ENCODE measurements around the gene CDC42BPB.

Gene CDC42BPB

DNA sequence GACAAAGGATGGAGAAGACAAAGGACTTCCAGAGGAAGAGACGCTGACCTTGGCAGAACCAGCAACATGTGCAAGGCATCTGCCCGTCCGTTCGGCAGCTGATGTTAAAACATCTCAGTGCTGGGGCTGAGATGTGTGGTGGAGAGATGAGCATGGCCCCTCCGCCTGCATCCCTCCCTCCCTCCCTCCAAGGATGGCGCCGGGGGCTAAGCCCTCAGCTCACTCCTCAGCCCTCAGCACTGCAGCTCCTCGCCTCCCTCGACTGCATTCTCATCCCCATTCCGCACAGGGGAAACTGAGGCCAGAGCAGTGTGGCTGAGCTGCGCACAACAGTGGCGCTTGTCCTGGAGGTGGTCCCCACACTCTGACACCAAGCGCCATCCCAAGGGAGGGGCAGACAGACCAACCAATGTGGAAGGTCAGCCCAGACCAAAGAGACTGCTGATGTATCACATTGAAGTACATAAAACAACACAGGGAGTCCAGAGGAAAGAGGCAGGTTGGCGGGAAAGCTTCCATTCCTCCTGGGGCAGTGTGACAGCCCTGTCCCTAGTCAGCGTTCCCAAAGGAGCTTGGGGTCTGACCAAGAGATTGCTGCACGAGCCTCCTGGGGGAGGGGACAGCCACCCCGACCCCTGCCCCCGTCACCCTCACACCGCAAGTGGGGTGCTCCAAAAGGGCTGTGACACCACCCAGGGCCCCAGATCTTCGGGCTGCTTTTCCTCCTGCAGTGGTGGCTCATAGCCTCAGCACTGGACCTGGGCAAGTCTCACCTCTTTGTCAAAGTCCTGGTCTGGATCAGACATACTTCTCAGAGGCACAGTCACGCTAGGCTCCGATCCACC, 119.8 kb downstream of the CDC42BPB start:
- no peak overlapping the region for H3K27ac ChIP-seq (ENCODE audit: low read length)
- no peak overlapping the region for H3K4me3 ChIP-seq (ENCODE audit: low read depth in 1 of 2, low read length in 2 of 2)
- ATAC-seq (ENCODE audit: insufficient read depth, low read depth) (no peak), DNase-seq (no peak)
- H3K4me2 ChIP-seq (ENCODE audit: insufficient read depth, low read length): no peak overlapping the region
- H4K20me1 ChIP-seq (ENCODE audit: insufficient read depth, low read length): no peaks in the 10 kb centered on the region; the same call in 1 of the 2 replicates
- no peaks in the 10 kb centered on the region for H3K4me1 ChIP-seq (ENCODE audit: insufficient read depth, low read length)
- H3K36me3 ChIP-seq (ENCODE audit: insufficient read depth, low read length): no peaks in the 10 kb centered on the region
- H3K9me3 ChIP-seq (ENCODE audit: insufficient read depth, low read length, severe bottlenecking): no peaks in the 10 kb centered on the region
- H3K27me3 ChIP-seq (ENCODE audit: insufficient read depth, low read length, poor library complexity): no peaks in the 10 kb centered on the region
- no peaks in the 10 kb centered on the region for H3K79me2 ChIP-seq (ENCODE audit: insufficient read depth, low read length)
- no peak overlapping the region for H2AFZ ChIP-seq (ENCODE audit: low read depth, low read length)
- TF ChIP-seq EZH2 (IDR thresholded peaks at IDR 0.05; ENCODE audit: borderline replicate concordance, low read depth, low read length, severe bottlenecking): no peak
- TF ChIP-seq, protein P1, sequence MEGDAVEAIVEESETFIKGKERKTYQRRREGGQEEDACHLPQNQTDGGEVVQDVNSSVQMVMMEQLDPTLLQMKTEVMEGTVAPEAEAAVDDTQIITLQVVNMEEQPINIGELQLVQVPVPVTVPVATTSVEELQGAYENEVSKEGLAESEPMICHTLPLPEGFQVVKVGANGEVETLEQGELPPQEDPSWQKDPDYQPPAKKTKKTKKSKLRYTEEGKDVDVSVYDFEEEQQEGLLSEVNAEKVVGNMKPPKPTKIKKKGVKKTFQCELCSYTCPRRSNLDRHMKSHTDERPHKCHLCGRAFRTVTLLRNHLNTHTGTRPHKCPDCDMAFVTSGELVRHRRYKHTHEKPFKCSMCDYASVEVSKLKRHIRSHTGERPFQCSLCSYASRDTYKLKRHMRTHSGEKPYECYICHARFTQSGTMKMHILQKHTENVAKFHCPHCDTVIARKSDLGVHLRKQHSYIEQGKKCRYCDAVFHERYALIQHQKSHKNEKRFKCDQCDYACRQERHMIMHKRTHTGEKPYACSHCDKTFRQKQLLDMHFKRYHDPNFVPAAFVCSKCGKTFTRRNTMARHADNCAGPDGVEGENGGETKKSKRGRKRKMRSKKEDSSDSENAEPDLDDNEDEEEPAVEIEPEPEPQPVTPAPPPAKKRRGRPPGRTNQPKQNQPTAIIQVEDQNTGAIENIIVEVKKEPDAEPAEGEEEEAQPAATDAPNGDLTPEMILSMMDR (IDR thresholded peaks at IDR 0.05; ENCODE audit: borderline replicate concordance, extremely low read depth, low read length, poor library complexity, severe bottlenecking): no peak
- no peak overlapping the region for H3K9ac ChIP-seq (ENCODE audit: low read depth, low read length)

DNA sequence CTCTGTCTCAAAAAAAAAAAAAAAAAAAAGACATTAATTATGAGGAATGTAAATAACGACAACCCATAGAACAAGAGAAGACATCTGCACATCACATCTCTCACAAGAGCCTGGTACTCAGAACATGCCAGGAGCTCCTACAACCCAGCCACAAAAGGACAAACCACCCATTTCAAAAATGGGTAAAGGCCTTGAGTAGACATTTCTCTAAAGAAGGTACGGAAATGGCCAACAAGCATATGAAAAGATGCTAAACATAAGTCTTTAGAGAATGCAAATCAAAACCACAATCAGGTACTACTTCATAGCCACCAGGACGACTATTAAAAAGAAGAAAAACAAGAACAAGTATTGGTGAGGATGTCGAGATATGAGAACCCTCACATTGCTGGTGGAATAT, 121.6 kb downstream of the CDC42BPB start:
- Histone ChIP-seq H3K4me3 (ENCODE audit: low read depth in 1 of 2, low read length in 2 of 2) (no peak overlapping the region), H3K27ac (ENCODE audit: low read length) (no peak overlapping the region), H2AFZ (ENCODE audit: low read depth, low read length) (no peak overlapping the region), H4K20me1 (ENCODE audit: insufficient read depth, low read length) (no peaks in the 10 kb centered on the region; the same call in 1 of the 2 replicates), H3K4me1 (ENCODE audit: insufficient read depth, low read length) (no peaks in the 10 kb centered on the region), H3K27me3 (ENCODE audit: insufficient read depth, low read length, poor library complexity) (no peaks in the 10 kb centered on the region), H3K9me3 (ENCODE audit: insufficient read depth, low read length, severe bottlenecking) (no peaks in the 10 kb centered on the region), H3K4me2 (ENCODE audit: insufficient read depth, low read length) (no peak overlapping the region), H3K9ac (ENCODE audit: low read depth, low read length) (no peak overlapping the region), H3K36me3 (ENCODE audit: insufficient read depth, low read length) (no peaks in the 10 kb centered on the region), H3K79me2 (ENCODE audit: insufficient read depth, low read length) (no peaks in the 10 kb centered on the region)
- no peak for ATAC-seq (ENCODE audit: insufficient read depth, low read depth)
- DNase-seq: no peak
- TF ChIP-seq, protein P1 (IDR thresholded peaks at IDR 0.05; ENCODE audit: borderline replicate concordance, extremely low read depth, low read length, poor library complexity, severe bottlenecking): no peak

DNA sequence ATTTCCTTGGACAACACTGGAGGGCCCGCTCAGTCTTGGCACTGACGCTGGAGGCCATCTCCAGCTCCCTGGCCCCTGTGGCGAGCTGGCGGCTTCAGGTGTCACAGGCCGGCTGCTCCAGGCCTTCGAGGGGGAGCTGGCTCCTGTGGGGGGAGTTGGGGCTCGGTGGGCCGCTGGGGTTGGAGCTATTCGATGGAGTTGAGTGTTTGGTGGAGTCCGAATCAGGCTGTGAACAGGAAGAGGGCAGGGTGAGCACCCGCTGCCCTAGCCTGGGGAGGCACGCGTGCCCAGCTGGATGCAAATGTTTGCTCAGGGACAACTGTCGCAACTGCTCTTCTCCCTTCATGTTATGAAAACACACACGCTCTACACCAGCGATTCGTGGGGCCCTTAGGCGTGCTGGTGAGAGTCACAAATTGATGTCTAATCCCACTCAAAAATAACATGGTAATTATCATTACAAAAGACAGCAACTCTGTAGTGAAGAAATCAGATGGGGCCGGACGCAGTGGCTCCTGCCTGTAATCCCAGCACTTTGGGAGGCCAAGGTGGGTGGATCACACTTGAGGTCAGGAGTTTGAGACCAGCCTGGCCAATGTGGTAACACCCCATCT, 123.6 kb downstream of the CDC42BPB start:
- no peaks in the 10 kb centered on the region for H3K27me3 ChIP-seq (ENCODE audit: insufficient read depth, low read length, poor library complexity)
- H3K79me2 ChIP-seq (ENCODE audit: insufficient read depth, low read length): no peaks in the 10 kb centered on the region
- no peak for DNase-seq
- H3K9ac ChIP-seq (ENCODE audit: low read depth, low read length): no peak overlapping the region
- TF ChIP-seq, protein P1 (IDR thresholded peaks at IDR 0.05; ENCODE audit: borderline replicate concordance, extremely low read depth, low read length, poor library complexity, severe bottlenecking): no peak
- no peak for TF ChIP-seq EZH2 (IDR thresholded peaks at IDR 0.05; ENCODE audit: borderline replicate concordance, low read depth, low read length, severe bottlenecking)
- H3K4me2 ChIP-seq (ENCODE audit: insufficient read depth, low read length): no peak overlapping the region
- no peaks in the 10 kb centered on the region for H3K36me3 ChIP-seq (ENCODE audit: insufficient read depth, low read length)
- peaks cover 8% of the 10 kb centered on the region for H3K4me1 ChIP-seq (ENCODE audit: insufficient read depth, low read length)
- no peak overlapping the region for H3K4me3 ChIP-seq (ENCODE audit: low read depth in 1 of 2, low read length in 2 of 2)
- no peaks in the 10 kb centered on the region for H3K9me3 ChIP-seq (ENCODE audit: insufficient read depth, low read length, severe bottlenecking)
- no peak overlapping the region for H2AFZ ChIP-seq (ENCODE audit: low read depth, low read length)
- H4K20me1 ChIP-seq (ENCODE audit: insufficient read depth, low read length): no peaks in the 10 kb centered on the region; the same call in 1 of the 2 replicates
- no peak overlapping the region for H3K27ac ChIP-seq (ENCODE audit: low read length)
- no peak for ATAC-seq (ENCODE audit: insufficient read depth, low read depth)

Measured in DND-41 (cell line).